Upper lobe of left lung (tissue), 4 donors: ENCODE data around the gene IL12RB2.

Experiments used
- POLR2A ChIP-seq, 4 donors: fragments of 450-650 bp; IDR thresholded peaks; one replicate each; pipeline ENCODE4 v1.5.1; 2016 to 2017; ENCODE audit warnings: antibody characterized with exemption in 4 of 4, mild to moderate bottlenecking in 2 of 4
- POLR2AphosphoS5 ChIP-seq, 2 donors: sonication (generic); formaldehyde crosslinking; IDR thresholded peaks; one replicate each; pipeline ENCODE4 v1.5.1; 2017; ENCODE audit warnings: antibody characterized with exemption in 2 of 2

GRCh38 chr1:67408148-67408547 lies 100.5 kb downstream of the IL12RB2 start:
- TF ChIP-seq POLR2A (IDR thresholded peaks at IDR 0.05) (no peak), POLR2AphosphoS5 (IDR thresholded peaks at IDR 0.05) (no peak)
